Panc1 (cell line): Measurements from ENCODE around the gene SIAH3. TPM values are rescaled to one million over a fixed set of nuclear protein-coding genes. Genes with fewer than 3 reads are reported as not detected.

ENCODE experiments used
- ATAC-seq: fragments of 200-7000 bp; cut with Tn5 transposase; 2 replicates; pipeline ENCODE4 v1.9.1; 2020; ENCODE audit warnings: mild to moderate bottlenecking, moderate library complexity
- BruUV-seq: library from RNA; stranded (reverse); fragments of 400-500 nt; replicated peaks from 2 replicates; lab custom pipeline; 2021; lab: Mats Ljungman, UMichigan
- CTCF ChIA-PET: fragments of 300-600 bp; sonication (Branson Sonifier 250); formaldehyde crosslinking; loops from one replicate; lab custom pipeline; 2022; ENCODE audit warnings: antibody characterized with exemption; lab: Charles Lee
- POLR2A ChIA-PET: fragments of 300-600 bp; sonication (Branson Sonifier 250); formaldehyde crosslinking; loops from one replicate; lab custom pipeline; 2022; ENCODE audit warnings: antibody characterized with exemption; lab: Charles Lee
- DNase-seq: peaks from one replicate; pipeline ENCODE4 v3.0.0-alpha.2; 2010; ENCODE audit warnings: low read depth, low spot score
- H3K27ac ChIP-seq: 2 replicates; pipeline ENCODE4 v1.5.1; 2011; ENCODE audit warnings: mild to moderate bottlenecking, low read length, inconsistent platforms
- H3K27me3 ChIP-seq: fragments of 200-500 bp; sonication (Bioruptor generic); 2 replicates; pipeline ENCODE4 v1.6.0; 2014; ENCODE audit warnings: low read length, inconsistent platforms; ENCODE audit not compliant: control insufficient read depth, insufficient read depth
- H3K36me3 ChIP-seq: fragments of 200-500 bp; sonication (Bioruptor generic); 2 replicates; pipeline ENCODE4 v1.5.1; 2014; ENCODE audit warnings: inconsistent platforms, mild to moderate bottlenecking, low read length, moderate library complexity; ENCODE audit not compliant: control insufficient read depth, insufficient read depth
- H3K4me1 ChIP-seq: 2 replicates; pipeline ENCODE4 v1.5.1; 2011; ENCODE audit warnings: inconsistent platforms, mild to moderate bottlenecking, low read length, moderate library complexity; ENCODE audit not compliant: control insufficient read depth, insufficient read depth
- H3K4me3 ChIP-seq, 2 experiments: 2 replicates each; pipeline ENCODE4 v1.5.1; 2011 to 2012; ENCODE audit warnings: low read depth in 2 of 2, low read length in 2 of 2, mild to moderate bottlenecking in 2 of 2, inconsistent platforms in 1 of 2, moderate library complexity in 1 of 2
- H3K9me3 ChIP-seq: fragments of 200-500 bp; sonication (Bioruptor generic); 2 replicates; pipeline ENCODE4 v1.5.1; 2014; ENCODE audit warnings: low read depth, mild to moderate bottlenecking, inconsistent platforms, low read length, moderate library complexity; ENCODE audit not compliant: control insufficient read depth, insufficient read depth
- POLR2AphosphoS5 ChIP-seq: IDR thresholded peaks from 2 replicates; pipeline ENCODE4 v1.6.1; 2012; ENCODE audit warnings: mild to moderate bottlenecking, low read depth, low read length, moderate library complexity
- SIN3A ChIP-seq: IDR thresholded peaks from 2 replicates; pipeline ENCODE4 v1.6.1; 2012; ENCODE audit warnings: low read depth, mild to moderate bottlenecking, low read length, moderate library complexity, borderline replicate concordance; ENCODE audit not compliant: insufficient read depth
- TCF7L2 ChIP-seq: IDR thresholded peaks from 2 replicates; pipeline ENCODE4 v1.6.1; 2011; ENCODE audit warnings: mild to moderate bottlenecking, low read depth, low read length, inconsistent platforms
- in situ Hi-C: cut with HindIII; loops from 2 replicates; pipeline ENCODE4 v1.10.0; 2016; ENCODE audit warnings: low sequenced_read_pairs, low pct_unique_long_range_greater_than_20kb
- intact Hi-C: fragments of 100-400 bp; cut with micrococcal nuclease; formaldehyde crosslinking; loops from one replicate; pipeline ENCODE4 v1.10.0; 2022; ENCODE audit not compliant: unreplicated experiment
- total RNA-seq: library from RNA; stranded (reverse); gene quantifications from one replicate; pipeline ENCODE4 v1.2.1, GENCODE V29; 2021; ENCODE audit not compliant: unreplicated experiment
- TF ChIP-seq, protein P1 (sequence below): fragments of 450-650 bp; IDR thresholded peaks from 2 replicates; pipeline ENCODE4 v1.5.1; 2017; ENCODE audit warnings: mild to moderate bottlenecking
- TF ChIP-seq, protein P2 (sequence below), 2 experiments: IDR thresholded peaks; 2 replicates each; pipeline ENCODE4 v1.6.1; 2011 to 2012; ENCODE audit warnings: low read depth in 2 of 2, control low read depth in 1 of 2, low read length in 1 of 2, mild to moderate bottlenecking in 1 of 2, moderate library complexity in 1 of 2; ENCODE audit not compliant: insufficient read depth in 1 of 2

Gene SIAH3
- total RNA-seq, 1 experiment from 2014 or later, result not detected

DNA sequence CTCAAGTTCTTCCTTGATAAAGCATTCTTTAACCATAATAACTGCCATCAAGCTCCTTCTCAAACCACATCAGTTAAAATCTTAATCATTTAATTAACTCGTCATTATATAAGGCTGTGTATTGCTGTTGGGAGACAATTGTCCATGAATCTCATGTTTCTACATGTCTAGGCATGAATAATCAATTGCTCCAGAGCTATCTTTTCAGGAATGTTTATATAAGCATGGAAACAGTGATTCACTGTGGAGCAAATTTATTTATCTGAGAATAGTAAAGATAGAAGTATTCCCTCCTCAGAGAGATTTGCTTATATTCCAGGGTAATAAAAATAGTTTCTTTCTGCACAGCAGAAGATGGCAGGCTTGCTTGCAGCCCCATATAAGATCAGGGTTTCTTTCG lies 78.3 kb downstream of the SIAH3 start:
- POLR2A ChIA-PET, result no interaction called here
- in situ Hi-C loops, result no loop called here
- Histone ChIP-seq H3K4me1 (no peaks in the 10 kb centered on the region), H3K4me3 (no peak overlapping the region), H3K27ac (no peak overlapping the region), H3K9me3 (no peaks in the 10 kb centered on the region), H3K36me3 (no peaks in the 10 kb centered on the region), H3K27me3 (no peaks in the 10 kb centered on the region)
- intact Hi-C loops, result no loop called here
- ATAC-seq (no peak), DNase-seq (no peak)
- TF ChIP-seq, protein P1, sequence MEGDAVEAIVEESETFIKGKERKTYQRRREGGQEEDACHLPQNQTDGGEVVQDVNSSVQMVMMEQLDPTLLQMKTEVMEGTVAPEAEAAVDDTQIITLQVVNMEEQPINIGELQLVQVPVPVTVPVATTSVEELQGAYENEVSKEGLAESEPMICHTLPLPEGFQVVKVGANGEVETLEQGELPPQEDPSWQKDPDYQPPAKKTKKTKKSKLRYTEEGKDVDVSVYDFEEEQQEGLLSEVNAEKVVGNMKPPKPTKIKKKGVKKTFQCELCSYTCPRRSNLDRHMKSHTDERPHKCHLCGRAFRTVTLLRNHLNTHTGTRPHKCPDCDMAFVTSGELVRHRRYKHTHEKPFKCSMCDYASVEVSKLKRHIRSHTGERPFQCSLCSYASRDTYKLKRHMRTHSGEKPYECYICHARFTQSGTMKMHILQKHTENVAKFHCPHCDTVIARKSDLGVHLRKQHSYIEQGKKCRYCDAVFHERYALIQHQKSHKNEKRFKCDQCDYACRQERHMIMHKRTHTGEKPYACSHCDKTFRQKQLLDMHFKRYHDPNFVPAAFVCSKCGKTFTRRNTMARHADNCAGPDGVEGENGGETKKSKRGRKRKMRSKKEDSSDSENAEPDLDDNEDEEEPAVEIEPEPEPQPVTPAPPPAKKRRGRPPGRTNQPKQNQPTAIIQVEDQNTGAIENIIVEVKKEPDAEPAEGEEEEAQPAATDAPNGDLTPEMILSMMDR, result no peak
- TF ChIP-seq TCF7L2, result no peak
- TF ChIP-seq POLR2AphosphoS5, result no peak
- no peak for TF ChIP-seq SIN3A
- TF ChIP-seq, protein P2, sequence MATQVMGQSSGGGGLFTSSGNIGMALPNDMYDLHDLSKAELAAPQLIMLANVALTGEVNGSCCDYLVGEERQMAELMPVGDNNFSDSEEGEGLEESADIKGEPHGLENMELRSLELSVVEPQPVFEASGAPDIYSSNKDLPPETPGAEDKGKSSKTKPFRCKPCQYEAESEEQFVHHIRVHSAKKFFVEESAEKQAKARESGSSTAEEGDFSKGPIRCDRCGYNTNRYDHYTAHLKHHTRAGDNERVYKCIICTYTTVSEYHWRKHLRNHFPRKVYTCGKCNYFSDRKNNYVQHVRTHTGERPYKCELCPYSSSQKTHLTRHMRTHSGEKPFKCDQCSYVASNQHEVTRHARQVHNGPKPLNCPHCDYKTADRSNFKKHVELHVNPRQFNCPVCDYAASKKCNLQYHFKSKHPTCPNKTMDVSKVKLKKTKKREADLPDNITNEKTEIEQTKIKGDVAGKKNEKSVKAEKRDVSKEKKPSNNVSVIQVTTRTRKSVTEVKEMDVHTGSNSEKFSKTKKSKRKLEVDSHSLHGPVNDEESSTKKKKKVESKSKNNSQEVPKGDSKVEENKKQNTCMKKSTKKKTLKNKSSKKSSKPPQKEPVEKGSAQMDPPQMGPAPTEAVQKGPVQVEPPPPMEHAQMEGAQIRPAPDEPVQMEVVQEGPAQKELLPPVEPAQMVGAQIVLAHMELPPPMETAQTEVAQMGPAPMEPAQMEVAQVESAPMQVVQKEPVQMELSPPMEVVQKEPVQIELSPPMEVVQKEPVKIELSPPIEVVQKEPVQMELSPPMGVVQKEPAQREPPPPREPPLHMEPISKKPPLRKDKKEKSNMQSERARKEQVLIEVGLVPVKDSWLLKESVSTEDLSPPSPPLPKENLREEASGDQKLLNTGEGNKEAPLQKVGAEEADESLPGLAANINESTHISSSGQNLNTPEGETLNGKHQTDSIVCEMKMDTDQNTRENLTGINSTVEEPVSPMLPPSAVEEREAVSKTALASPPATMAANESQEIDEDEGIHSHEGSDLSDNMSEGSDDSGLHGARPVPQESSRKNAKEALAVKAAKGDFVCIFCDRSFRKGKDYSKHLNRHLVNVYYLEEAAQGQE (IDR thresholded peaks at IDR 0.05; ENCODE audit: insufficient read depth in 1 of 2, low read depth in 2 of 2, low read length in 1 of 2), result no peak
- no TSS peak for BruUV-seq
- CTCF ChIA-PET, result no interaction called here

DNA sequence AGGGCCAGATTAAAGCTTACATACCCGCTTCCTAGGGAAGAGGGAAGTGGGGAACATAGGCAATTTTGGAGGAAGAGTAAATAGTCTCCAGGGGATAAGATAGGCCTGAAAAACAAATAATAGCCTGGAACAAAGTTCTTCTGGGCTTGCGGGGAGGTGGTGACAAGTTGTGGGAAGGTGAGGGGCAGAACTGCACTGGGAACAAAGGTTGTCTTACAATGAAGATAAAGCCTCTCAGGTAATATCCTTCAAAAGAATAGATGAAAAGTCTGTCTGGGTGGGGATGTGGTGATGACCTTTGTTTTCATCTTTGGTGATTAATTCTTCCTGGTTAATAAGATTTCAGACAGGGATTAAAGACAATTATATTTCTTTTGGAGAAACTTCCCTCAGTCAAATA lies 80.7 kb downstream of the SIAH3 start:
- Histone ChIP-seq H3K4me1 (no peaks in the 10 kb centered on the region), H3K4me3 (no peak overlapping the region), H3K27ac (no peak overlapping the region), H3K27me3 (no peaks in the 10 kb centered on the region), H3K36me3 (no peaks in the 10 kb centered on the region), H3K9me3 (no peaks in the 10 kb centered on the region)
- ATAC-seq (no peak), DNase-seq (no peak)
- TF ChIP-seq SIN3A (no peak), TCF7L2 (no peak), POLR2AphosphoS5 (no peak)
- TF ChIP-seq, protein P2 (IDR thresholded peaks at IDR 0.05; ENCODE audit: insufficient read depth in 1 of 2, low read depth in 2 of 2, low read length in 1 of 2), result no peak
- TF ChIP-seq, protein P1, result no peak
- ChIA-PET POLR2A (no interaction called here), CTCF (no interaction called here)
- no TSS peak for BruUV-seq
- intact Hi-C loops (no loop called here), in situ Hi-C loops (no loop called here)
